T-helper 17 cell (primary cell): Measurements from ENCODE around the gene GPC6. TPM values are rescaled to one million over a fixed set of nuclear protein-coding genes. Genes with fewer than 3 reads are reported as not detected.

ENCODE experiments used
- ATAC-seq: fragments of 150-1000 bp; cut with Tn5 transposase; 2 replicates; pipeline ENCODE4 v1.10.0; 2021; ENCODE audit warnings: mild to moderate bottlenecking, moderate library complexity
- DNase-seq, 3 donors: peaks; one replicate each; pipeline versions ENCODE4 v3.0.0 to v3.0.0-alpha.2; 2020 to 2021
- H3K9me3 ChIP-seq: one replicate; pipeline ENCODE4 v1.7.0; 2013; ENCODE audit warnings: low read length, mild to moderate bottlenecking; ENCODE audit not compliant: control insufficient read depth, poor library complexity, severe bottlenecking
- H3K27ac Mint-ChIP-seq: one replicate; pipeline ENCODE4 v1.8.0; 2022; ENCODE audit warnings: mild to moderate bottlenecking, moderate library complexity, mixed read lengths
- H3K27me3 Mint-ChIP-seq: one replicate; pipeline ENCODE4 v1.8.0; 2022; ENCODE audit warnings: mixed read lengths
- H3K36me3 Mint-ChIP-seq: one replicate; pipeline ENCODE4 v1.8.0; 2022; ENCODE audit warnings: low read depth, mixed read lengths
- H3K4me1 Mint-ChIP-seq: one replicate; pipeline ENCODE4 v1.8.0; 2022; ENCODE audit warnings: mild to moderate bottlenecking, mixed read lengths
- H3K4me3 Mint-ChIP-seq: one replicate; pipeline ENCODE4 v1.8.0; 2022; ENCODE audit warnings: mild to moderate bottlenecking, moderate library complexity, mixed read lengths
- total RNA-seq, 4 donors: library from RNA in 2 of 4; stranded (reverse) in 2 of 4; gene quantifications; one replicate each; pipeline ENCODE4 v1.2.3 and lab custom pipeline; 2022 to 2026

Gene GPC6
- total RNA-seq, 2 donors from 2014 or later = not detected

- no peak for DNase-seq
- H3K27me3 Mint-ChIP-seq = peaks cover 39% of the 10 kb centered on the region
- no peak overlapping the region for H3K27ac Mint-ChIP-seq
- no peak overlapping the region for H3K4me3 Mint-ChIP-seq
- ATAC-seq = no peak
- no peaks in the 10 kb centered on the region for H3K4me1 Mint-ChIP-seq
- no peaks in the 10 kb centered on the region for H3K9me3 ChIP-seq
- H3K36me3 Mint-ChIP-seq = no peaks in the 10 kb centered on the region
Measured at GRCh38 chr13:94168783-94169453, 942.3 kb downstream of the GPC6 start.

GRCh38 chr13:94169454-94170144 is 943.0 kb downstream of the GPC6 start:
- H3K9me3 ChIP-seq = no peaks in the 10 kb centered on the region
- no peaks in the 10 kb centered on the region for H3K4me1 Mint-ChIP-seq
- no peak overlapping the region for H3K27ac Mint-ChIP-seq
- peaks cover 41% of the 10 kb centered on the region for H3K27me3 Mint-ChIP-seq
- ATAC-seq (no peak), DNase-seq (no peak)
- no peak overlapping the region for H3K4me3 Mint-ChIP-seq
- no peaks in the 10 kb centered on the region for H3K36me3 Mint-ChIP-seq

- no peak overlapping the region for H3K27ac Mint-ChIP-seq
- H3K36me3 Mint-ChIP-seq = no peaks in the 10 kb centered on the region
- no peak overlapping the region for H3K4me3 Mint-ChIP-seq
- DNase-seq (no peak), ATAC-seq (no peak)
- peaks cover 41% of the 10 kb centered on the region for H3K27me3 Mint-ChIP-seq
- H3K4me1 Mint-ChIP-seq = no peaks in the 10 kb centered on the region
- no peaks in the 10 kb centered on the region for H3K9me3 ChIP-seq
Measured at GRCh38 chr13:94170145-94170571, 943.6 kb downstream of the GPC6 start.

GRCh38 chr13:94172416-94172815 is 945.8 kb downstream of the GPC6 start:
- no peak for DNase-seq
- H3K9me3 ChIP-seq = no peaks in the 10 kb centered on the region
- H3K27ac Mint-ChIP-seq = no peak overlapping the region
- no peak for ATAC-seq
- no peaks in the 10 kb centered on the region for H3K36me3 Mint-ChIP-seq
- no peak overlapping the region for H3K4me3 Mint-ChIP-seq
- peaks cover 34% of the 10 kb centered on the region for H3K27me3 Mint-ChIP-seq
- no peaks in the 10 kb centered on the region for H3K4me1 Mint-ChIP-seq

GRCh38 chr13:94173312-94173854 is 946.8 kb downstream of the GPC6 start:
- Mint-ChIP-seq H3K36me3 (no peaks in the 10 kb centered on the region), H3K27ac (no peak overlapping the region), H3K4me1 (no peaks in the 10 kb centered on the region), H3K27me3 (peaks cover 34% of the 10 kb centered on the region), H3K4me3 (no peak overlapping the region)
- DNase-seq (no peak), ATAC-seq (no peak)
- H3K9me3 ChIP-seq = no peaks in the 10 kb centered on the region

- Mint-ChIP-seq H3K4me3 (no peak overlapping the region), H3K4me1 (peaks cover 5% of the 10 kb centered on the region), H3K27ac (no peak overlapping the region), H3K27me3 (peaks cover 34% of the 10 kb centered on the region), H3K36me3 (no peaks in the 10 kb centered on the region)
- H3K9me3 ChIP-seq = no peaks in the 10 kb centered on the region
- ATAC-seq (no peak), DNase-seq (no peak)
Measured at GRCh38 chr13:94174009-94174408, 947.4 kb downstream of the GPC6 start.

GRCh38 chr13:94175076-94175475 is 948.5 kb downstream of the GPC6 start:
- Mint-ChIP-seq H3K27ac (no peak overlapping the region), H3K36me3 (no peaks in the 10 kb centered on the region), H3K4me1 (peaks cover 6% of the 10 kb centered on the region), H3K4me3 (no peak overlapping the region), H3K27me3 (peaks cover 24% of the 10 kb centered on the region)
- ATAC-seq = no peak
- DNase-seq = no peak
- peaks cover under 1% of the 10 kb centered on the region for H3K9me3 ChIP-seq

GRCh38 chr13:94176561-94176960 is 950.0 kb downstream of the GPC6 start:
- H3K9me3 ChIP-seq = peaks cover 2% of the 10 kb centered on the region
- no peak for ATAC-seq
- H3K4me1 Mint-ChIP-seq = peaks cover 6% of the 10 kb centered on the region
- no peak for DNase-seq
- no peaks in the 10 kb centered on the region for H3K36me3 Mint-ChIP-seq
- H3K27me3 Mint-ChIP-seq = peaks cover 18% of the 10 kb centered on the region
- no peak overlapping the region for H3K4me3 Mint-ChIP-seq
- H3K27ac Mint-ChIP-seq = no peak overlapping the region

- Mint-ChIP-seq H3K27ac (no peak overlapping the region), H3K4me3 (no peak overlapping the region), H3K36me3 (no peaks in the 10 kb centered on the region), H3K27me3 (peaks cover 14% of the 10 kb centered on the region), H3K4me1 (peaks cover 6% of the 10 kb centered on the region)
- H3K9me3 ChIP-seq = peaks cover 2% of the 10 kb centered on the region
- DNase-seq (no peak), ATAC-seq (no peak)
Measured at GRCh38 chr13:94177041-94177440, 950.4 kb downstream of the GPC6 start.

- Mint-ChIP-seq H3K4me3 (no peak overlapping the region), H3K27me3 (peaks cover 3% of the 10 kb centered on the region), H3K36me3 (no peaks in the 10 kb centered on the region), H3K27ac (peak overlapping the region; percentile 0), H3K4me1 (peaks cover 6% of the 10 kb centered on the region)
- ATAC-seq = peak; percentile 21
- no peak for DNase-seq
- H3K9me3 ChIP-seq = peaks cover 2% of the 10 kb centered on the region
Measured at GRCh38 chr13:94178625-94179244, 952.1 kb downstream of the GPC6 start.

- H3K27ac Mint-ChIP-seq = no peak overlapping the region
- no peaks in the 10 kb centered on the region for H3K27me3 Mint-ChIP-seq
- peaks cover 2% of the 10 kb centered on the region for H3K9me3 ChIP-seq
- DNase-seq = no peak
- H3K36me3 Mint-ChIP-seq = no peaks in the 10 kb centered on the region
- no peak overlapping the region for H3K4me3 Mint-ChIP-seq
- peaks cover 6% of the 10 kb centered on the region for H3K4me1 Mint-ChIP-seq
- ATAC-seq = no peak
Measured at GRCh38 chr13:94181461-94182107, 955.0 kb downstream of the GPC6 start.

- H3K9me3 ChIP-seq = peaks cover 2% of the 10 kb centered on the region
- peaks cover 6% of the 10 kb centered on the region for H3K4me1 Mint-ChIP-seq
- no peak for DNase-seq
- H3K27ac Mint-ChIP-seq = no peak overlapping the region
- H3K27me3 Mint-ChIP-seq = no peaks in the 10 kb centered on the region
- H3K4me3 Mint-ChIP-seq = no peak overlapping the region
- no peak for ATAC-seq
- H3K36me3 Mint-ChIP-seq = no peaks in the 10 kb centered on the region
Measured at GRCh38 chr13:94182185-94182761, 955.7 kb downstream of the GPC6 start.

GRCh38 chr13:94186470-94186869 is 959.9 kb downstream of the GPC6 start:
- Mint-ChIP-seq H3K4me1 (peaks cover 2% of the 10 kb centered on the region), H3K27me3 (no peaks in the 10 kb centered on the region), H3K4me3 (no peak overlapping the region), H3K36me3 (no peaks in the 10 kb centered on the region), H3K27ac (no peak overlapping the region)
- H3K9me3 ChIP-seq = no peaks in the 10 kb centered on the region
- DNase-seq (no peak), ATAC-seq (no peak)
